ENCODE results near the gene PLAC1.

DNA sequence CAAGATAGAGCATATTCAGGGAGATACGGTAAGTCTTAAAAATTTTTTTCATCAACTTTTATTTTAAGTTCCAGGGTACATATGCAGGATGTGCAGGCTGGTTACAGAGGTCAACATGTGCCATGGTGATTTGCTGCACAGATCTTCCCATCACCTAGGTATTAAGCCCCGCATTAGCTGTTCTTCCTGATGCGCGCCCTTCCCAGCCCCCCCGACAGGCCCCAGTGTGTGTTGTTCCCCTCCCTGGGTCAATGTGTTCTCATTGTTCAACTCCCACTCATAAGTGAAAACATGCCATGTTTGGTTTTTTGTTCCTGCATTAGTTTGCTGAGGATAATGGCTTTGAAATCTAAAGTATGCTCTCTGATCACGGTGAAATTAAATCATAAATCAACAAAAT lies 134.1 kb downstream of the PLAC1 start:
- TF ChIP-seq POLR2A (IDR thresholded peaks at IDR 0.05; ENCODE audit: borderline replicate concordance, extremely low read depth, insufficient read depth, insufficient read length), result no peak
- TF ChIP-seq, protein P1, sequence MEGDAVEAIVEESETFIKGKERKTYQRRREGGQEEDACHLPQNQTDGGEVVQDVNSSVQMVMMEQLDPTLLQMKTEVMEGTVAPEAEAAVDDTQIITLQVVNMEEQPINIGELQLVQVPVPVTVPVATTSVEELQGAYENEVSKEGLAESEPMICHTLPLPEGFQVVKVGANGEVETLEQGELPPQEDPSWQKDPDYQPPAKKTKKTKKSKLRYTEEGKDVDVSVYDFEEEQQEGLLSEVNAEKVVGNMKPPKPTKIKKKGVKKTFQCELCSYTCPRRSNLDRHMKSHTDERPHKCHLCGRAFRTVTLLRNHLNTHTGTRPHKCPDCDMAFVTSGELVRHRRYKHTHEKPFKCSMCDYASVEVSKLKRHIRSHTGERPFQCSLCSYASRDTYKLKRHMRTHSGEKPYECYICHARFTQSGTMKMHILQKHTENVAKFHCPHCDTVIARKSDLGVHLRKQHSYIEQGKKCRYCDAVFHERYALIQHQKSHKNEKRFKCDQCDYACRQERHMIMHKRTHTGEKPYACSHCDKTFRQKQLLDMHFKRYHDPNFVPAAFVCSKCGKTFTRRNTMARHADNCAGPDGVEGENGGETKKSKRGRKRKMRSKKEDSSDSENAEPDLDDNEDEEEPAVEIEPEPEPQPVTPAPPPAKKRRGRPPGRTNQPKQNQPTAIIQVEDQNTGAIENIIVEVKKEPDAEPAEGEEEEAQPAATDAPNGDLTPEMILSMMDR (IDR thresholded peaks at IDR 0.05 in 2 of 3, conservative IDR thresholded peaks at IDR 0.05 in 1 of 3; ENCODE audit: borderline replicate concordance in 1 of 3, insufficient read depth in 1 of 3, low read depth in 2 of 3, low read length in 2 of 3), result no peak
- TF ChIP-seq ZFX (IDR thresholded peaks at IDR 0.05), result no peak
- no peak for TF ChIP-seq CBX3 (IDR thresholded peaks at IDR 0.05; ENCODE audit: low read depth)
- no peak for TF ChIP-seq YY1 (IDR thresholded peaks at IDR 0.05; ENCODE audit: extremely low read depth, insufficient replicate concordance, low read depth, low read length)
- TF ChIP-seq, protein P2, sequence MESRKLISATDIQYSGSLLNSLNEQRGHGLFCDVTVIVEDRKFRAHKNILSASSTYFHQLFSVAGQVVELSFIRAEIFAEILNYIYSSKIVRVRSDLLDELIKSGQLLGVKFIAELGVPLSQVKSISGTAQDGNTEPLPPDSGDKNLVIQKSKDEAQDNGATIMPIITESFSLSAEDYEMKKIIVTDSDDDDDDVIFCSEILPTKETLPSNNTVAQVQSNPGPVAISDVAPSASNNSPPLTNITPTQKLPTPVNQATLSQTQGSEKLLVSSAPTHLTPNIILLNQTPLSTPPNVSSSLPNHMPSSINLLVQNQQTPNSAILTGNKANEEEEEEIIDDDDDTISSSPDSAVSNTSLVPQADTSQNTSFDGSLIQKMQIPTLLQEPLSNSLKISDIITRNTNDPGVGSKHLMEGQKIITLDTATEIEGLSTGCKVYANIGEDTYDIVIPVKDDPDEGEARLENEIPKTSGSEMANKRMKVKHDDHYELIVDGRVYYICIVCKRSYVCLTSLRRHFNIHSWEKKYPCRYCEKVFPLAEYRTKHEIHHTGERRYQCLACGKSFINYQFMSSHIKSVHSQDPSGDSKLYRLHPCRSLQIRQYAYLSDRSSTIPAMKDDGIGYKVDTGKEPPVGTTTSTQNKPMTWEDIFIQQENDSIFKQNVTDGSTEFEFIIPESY (IDR thresholded peaks at IDR 0.05; ENCODE audit: extremely low read depth, insufficient replicate concordance, low read length), result no peak
- no peak for TF ChIP-seq RAD21 (IDR thresholded peaks at IDR 0.05; ENCODE audit: low read depth)
- no peak for TF ChIP-seq POLR2AphosphoS5 (IDR thresholded peaks at IDR 0.05; ENCODE audit: low read depth, low read length)
- no peak for TF ChIP-seq EZH2 (IDR thresholded peaks at IDR 0.05)
- no peak for TF ChIP-seq ZNF274 (IDR thresholded peaks at IDR 0.05; ENCODE audit: low read depth, low read length)
- no peak for TF ChIP-seq CEBPB (IDR thresholded peaks at IDR 0.05; ENCODE audit: low read depth)
